HUES6 (cell line): ENCODE measurements around the gene OR52A1.

Source experiments
- H3K27ac ChIP-seq: 2 replicates; pipeline ENCODE4 v1.7.0; 2013; ENCODE audit warnings: low read depth, mild to moderate bottlenecking, low read length, inconsistent platforms
- H3K27me3 ChIP-seq: 2 replicates; pipeline ENCODE4 v1.6.1; 2013; ENCODE audit warnings: low read length; ENCODE audit not compliant: control insufficient read depth, insufficient read depth
- H3K36me3 ChIP-seq: 2 replicates; pipeline ENCODE4 v1.6.1; 2013; ENCODE audit warnings: low read length; ENCODE audit not compliant: control insufficient read depth, insufficient read depth
- H3K4me1 ChIP-seq: 2 replicates; pipeline ENCODE4 v1.6.1; 2013; ENCODE audit warnings: low read length; ENCODE audit not compliant: control insufficient read depth, insufficient read depth
- H3K4me3 ChIP-seq: 2 replicates; pipeline ENCODE4 v1.5.1; 2013; ENCODE audit warnings: low read depth, low read length
- H3K9ac ChIP-seq: one replicate; pipeline ENCODE4 v1.6.1; 2013; ENCODE audit warnings: mild to moderate bottlenecking, low read length
- H3K9me3 ChIP-seq: 2 replicates; pipeline ENCODE4 v1.6.1; 2013; ENCODE audit warnings: low read depth, low read length; ENCODE audit not compliant: control insufficient read depth, insufficient read depth

The OR52A1 gene

GRCh38 chr11:5136261-5136660, 18.3 kb downstream of the OR52A1 start:
- Histone ChIP-seq H3K9me3 (no peaks in the 10 kb centered on the region), H3K4me1 (peaks cover 14% of the 10 kb centered on the region; the same call in 1 of the 2 replicates), H3K27me3 (no peaks in the 10 kb centered on the region), H3K9ac (no peak overlapping the region), H3K27ac (no peak overlapping the region), H3K4me3 (no peak overlapping the region), H3K36me3 (no peaks in the 10 kb centered on the region)

DNA sequence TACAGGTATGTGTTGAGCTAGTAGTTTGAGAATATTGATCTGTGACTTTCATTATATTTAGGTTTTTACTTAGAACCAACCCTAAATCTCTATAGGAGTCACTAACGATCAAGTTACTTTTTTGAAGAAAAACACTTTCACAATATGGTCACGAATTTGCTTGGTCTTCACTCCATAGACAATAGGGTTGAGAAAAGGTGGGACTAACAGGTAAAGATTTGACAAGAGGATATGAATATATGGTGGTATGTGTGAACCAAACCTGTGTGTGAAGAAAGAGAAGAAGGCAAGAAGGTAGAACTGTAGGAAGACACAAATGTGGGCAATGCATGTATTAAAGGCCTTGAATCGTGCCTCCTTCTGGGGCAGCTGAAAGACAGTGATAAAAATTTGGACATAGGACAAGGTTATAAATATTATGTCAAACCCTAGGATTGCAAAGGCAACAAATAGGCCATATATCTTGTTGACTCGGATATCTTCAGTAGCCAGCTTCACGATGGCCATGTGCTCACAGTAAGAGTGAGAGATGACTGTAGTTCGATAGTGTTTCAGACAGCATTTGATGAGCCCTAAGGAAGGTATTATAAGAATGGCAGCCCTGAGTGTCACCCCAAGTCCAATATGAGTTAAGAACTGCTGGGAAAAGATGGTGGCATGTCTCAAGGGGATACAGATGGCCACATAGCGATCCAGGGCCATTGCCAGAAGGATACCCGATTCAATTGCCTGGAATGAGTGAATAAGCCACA, 22.8 kb downstream of the OR52A1 start:
- no peaks in the 10 kb centered on the region for H3K36me3 ChIP-seq
- H3K4me3 ChIP-seq = no peak overlapping the region
- no peak overlapping the region for H3K27ac ChIP-seq
- H3K27me3 ChIP-seq = no peaks in the 10 kb centered on the region
- peaks cover 9% of the 10 kb centered on the region; the same call in 1 of the 2 replicates for H3K4me1 ChIP-seq
- H3K9me3 ChIP-seq = no peaks in the 10 kb centered on the region
- no peak overlapping the region for H3K9ac ChIP-seq

GRCh38 chr11:5129457-5129877, 25.1 kb downstream of the OR52A1 start:
- Histone ChIP-seq H3K4me3 (no peak overlapping the region), H3K9me3 (no peaks in the 10 kb centered on the region), H3K36me3 (no peaks in the 10 kb centered on the region), H3K27ac (no peak overlapping the region), H3K4me1 (no peaks in the 10 kb centered on the region), H3K27me3 (no peaks in the 10 kb centered on the region), H3K9ac (no peak overlapping the region)

GRCh38 chr11:5124891-5125620, 29.5 kb downstream of the OR52A1 start:
- Histone ChIP-seq H3K9ac (no peak overlapping the region), H3K4me3 (no peak overlapping the region), H3K27me3 (no peaks in the 10 kb centered on the region), H3K4me1 (no peaks in the 10 kb centered on the region), H3K9me3 (no peaks in the 10 kb centered on the region), H3K36me3 (no peaks in the 10 kb centered on the region), H3K27ac (no peak overlapping the region)

GRCh38 chr11:5123802-5124521, 30.6 kb downstream of the OR52A1 start:
- no peaks in the 10 kb centered on the region for H3K36me3 ChIP-seq
- no peaks in the 10 kb centered on the region for H3K4me1 ChIP-seq
- no peaks in the 10 kb centered on the region for H3K9me3 ChIP-seq
- no peak overlapping the region for H3K4me3 ChIP-seq
- H3K27ac ChIP-seq = no peak overlapping the region
- no peak overlapping the region for H3K9ac ChIP-seq
- no peaks in the 10 kb centered on the region for H3K27me3 ChIP-seq

- Histone ChIP-seq H3K9me3 (no peaks in the 10 kb centered on the region), H3K27me3 (no peaks in the 10 kb centered on the region), H3K9ac (no peak overlapping the region), H3K4me3 (no peak overlapping the region), H3K4me1 (no peaks in the 10 kb centered on the region), H3K36me3 (no peaks in the 10 kb centered on the region), H3K27ac (no peak overlapping the region)
Observed at GRCh38 chr11:5118893-5119292, 35.7 kb downstream of the OR52A1 start.

GRCh38 chr11:5117588-5117987, 37.0 kb downstream of the OR52A1 start:
- H3K9me3 ChIP-seq = no peaks in the 10 kb centered on the region
- H3K4me3 ChIP-seq = no peak overlapping the region
- no peaks in the 10 kb centered on the region for H3K4me1 ChIP-seq
- H3K27me3 ChIP-seq = no peaks in the 10 kb centered on the region
- no peak overlapping the region for H3K27ac ChIP-seq
- H3K9ac ChIP-seq = no peak overlapping the region
- no peaks in the 10 kb centered on the region for H3K36me3 ChIP-seq

DNA sequence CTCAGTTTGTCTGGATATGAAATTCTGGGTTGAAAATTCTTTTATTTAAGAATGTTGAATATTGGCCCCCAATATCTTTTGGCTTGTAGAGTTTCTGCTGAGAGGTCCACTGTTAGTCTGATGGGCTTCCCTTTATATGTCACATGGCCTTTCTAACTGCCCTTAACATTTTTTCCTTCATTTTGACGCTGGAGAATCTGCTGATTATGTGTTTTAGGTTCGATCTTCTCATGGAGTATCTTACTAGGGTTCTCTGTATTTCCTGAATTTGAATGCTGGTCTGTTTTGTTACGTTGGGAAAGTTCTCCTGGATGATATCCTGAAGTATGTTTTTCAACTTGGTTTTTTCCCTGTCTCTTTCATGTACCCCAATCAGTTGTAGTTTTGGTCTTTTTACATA, 39.2 kb downstream of the OR52A1 start:
- Histone ChIP-seq H3K9me3 (no peaks in the 10 kb centered on the region), H3K27ac (no peak overlapping the region), H3K9ac (no peak overlapping the region), H3K4me3 (no peak overlapping the region), H3K4me1 (no peaks in the 10 kb centered on the region), H3K36me3 (no peaks in the 10 kb centered on the region), H3K27me3 (no peaks in the 10 kb centered on the region)

GRCh38 chr11:5107285-5107684, 47.3 kb downstream of the OR52A1 start:
- H3K27ac ChIP-seq = no peak overlapping the region
- no peak overlapping the region for H3K9ac ChIP-seq
- no peaks in the 10 kb centered on the region for H3K36me3 ChIP-seq
- H3K27me3 ChIP-seq = no peaks in the 10 kb centered on the region
- H3K9me3 ChIP-seq = no peaks in the 10 kb centered on the region
- peaks cover 5% of the 10 kb centered on the region; the same call in 1 of the 2 replicates for H3K4me1 ChIP-seq
- H3K4me3 ChIP-seq = no peak overlapping the region

GRCh38 chr11:5103066-5103465, 51.5 kb downstream of the OR52A1 start:
- Histone ChIP-seq H3K9ac (no peak overlapping the region), H3K36me3 (no peaks in the 10 kb centered on the region), H3K4me1 (peaks cover 5% of the 10 kb centered on the region; the same call in 1 of the 2 replicates), H3K27me3 (no peaks in the 10 kb centered on the region), H3K9me3 (no peaks in the 10 kb centered on the region), H3K27ac (no peak overlapping the region), H3K4me3 (no peak overlapping the region)

GRCh38 chr11:5102246-5102645, 52.3 kb downstream of the OR52A1 start:
- H3K36me3 ChIP-seq = no peaks in the 10 kb centered on the region
- no peaks in the 10 kb centered on the region for H3K27me3 ChIP-seq
- H3K9me3 ChIP-seq = no peaks in the 10 kb centered on the region
- H3K27ac ChIP-seq = no peak overlapping the region
- H3K9ac ChIP-seq = no peak overlapping the region
- no peak overlapping the region for H3K4me3 ChIP-seq
- H3K4me1 ChIP-seq = peaks cover 2% of the 10 kb centered on the region; the same call in 1 of the 2 replicates
